T-helper 22 cell (primary cell): ENCODE results near the gene TNFRSF13B.

Experiments
- DNase-seq: peaks from one replicate; pipeline ENCODE4 v3.0.0-alpha.2; 2020; ENCODE audit warnings: low read depth

TNFRSF13B gene

DNA sequence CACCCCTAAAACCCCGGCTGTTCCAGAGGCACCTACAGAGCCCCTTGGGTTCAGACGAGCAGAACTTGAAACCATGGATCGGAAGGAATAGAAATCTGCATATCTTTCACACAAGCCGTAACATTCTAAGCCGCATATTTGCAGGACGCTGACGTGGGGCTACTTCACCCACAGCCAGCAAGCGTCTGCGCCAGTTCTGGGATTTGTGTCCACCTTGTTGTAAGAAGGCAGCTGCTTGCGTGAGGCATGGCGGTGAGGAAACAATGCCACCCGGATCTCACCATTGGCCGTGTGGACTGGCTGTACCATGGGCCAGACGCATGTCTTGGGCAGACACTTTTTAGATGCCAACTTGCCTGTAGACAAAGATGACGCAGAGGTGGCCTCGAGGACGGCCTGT lies 34.5 kb downstream of the TNFRSF13B start:
- no peak for DNase-seq

DNA sequence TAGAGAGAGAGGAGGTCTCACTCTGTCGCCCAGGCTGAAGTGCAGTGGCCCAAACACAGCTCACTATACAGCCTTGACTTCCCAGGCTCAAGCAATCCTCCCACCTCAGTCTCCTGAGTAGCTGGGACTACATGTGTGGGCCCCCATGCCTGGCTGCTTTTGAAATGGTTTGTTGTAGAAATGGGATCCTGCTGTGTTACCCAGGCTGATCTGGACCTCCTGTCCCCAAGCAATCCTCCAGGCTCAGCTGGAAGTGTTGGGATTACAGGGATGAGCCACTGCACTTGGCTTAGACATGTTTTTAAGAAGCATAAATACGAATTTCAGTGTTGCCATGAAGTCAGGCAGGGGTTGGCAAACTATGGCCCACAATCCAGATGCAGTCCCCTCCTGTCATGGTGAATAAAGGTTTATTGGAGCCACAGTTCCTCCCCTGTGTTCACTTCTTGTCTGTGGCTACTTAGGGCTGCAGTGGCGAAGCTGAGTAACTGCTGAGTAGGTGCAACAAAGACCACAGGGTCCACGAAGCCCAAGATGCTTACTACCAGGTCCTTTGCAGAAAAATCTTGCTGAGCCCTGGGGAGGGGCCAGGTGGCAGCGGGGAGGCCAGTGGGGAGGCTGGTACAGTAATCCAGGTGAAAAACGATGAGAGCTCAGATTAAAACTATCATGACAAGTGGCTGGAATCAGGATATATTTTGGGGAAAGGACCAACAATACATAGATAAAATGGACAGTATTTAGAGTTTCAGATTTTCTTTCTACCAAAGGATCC lies 35.2 kb downstream of the TNFRSF13B start:
- no peak for DNase-seq

DNA sequence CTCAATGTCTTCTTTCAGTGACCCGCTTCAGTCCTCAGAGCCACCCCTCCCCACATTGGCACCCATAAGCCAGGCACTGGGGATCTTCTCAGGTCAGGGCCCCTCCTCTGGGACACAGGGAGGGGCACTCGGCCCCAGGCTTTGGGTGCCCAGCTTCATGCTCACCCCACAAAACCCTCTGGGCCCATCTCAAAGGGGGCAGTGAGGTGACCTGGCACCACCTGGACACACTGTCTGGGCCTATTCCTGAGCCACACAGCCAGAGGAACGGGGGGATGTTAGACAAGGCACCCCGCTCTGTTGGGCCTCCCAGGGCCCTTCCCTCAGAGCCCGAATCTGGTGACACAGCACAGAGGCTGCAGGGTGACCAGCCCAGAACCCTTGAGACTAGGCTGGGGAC lies 36.1 kb downstream of the TNFRSF13B start:
- DNase-seq = no peak

DNA sequence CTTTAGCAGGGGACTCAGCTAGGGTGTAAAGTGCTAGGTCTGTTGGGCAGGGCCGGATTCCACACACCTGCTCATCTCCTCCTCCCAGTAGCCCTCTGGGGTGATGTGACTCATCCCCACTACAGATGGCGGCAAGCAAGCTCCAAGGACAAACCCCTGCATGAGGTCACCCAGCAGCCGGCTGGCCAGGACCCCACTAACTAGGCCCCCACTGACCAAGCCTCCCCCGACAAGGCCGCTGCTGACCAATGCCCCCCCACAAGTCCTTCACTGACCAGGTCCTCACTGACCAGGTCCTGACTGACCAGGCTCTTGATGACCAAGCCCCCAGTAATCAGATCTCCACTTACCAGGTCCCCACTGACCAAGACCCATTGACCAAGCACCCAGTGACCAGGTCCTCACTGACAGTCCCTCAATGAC lies 36.7 kb downstream of the TNFRSF13B start:
- no peak for DNase-seq

DNA sequence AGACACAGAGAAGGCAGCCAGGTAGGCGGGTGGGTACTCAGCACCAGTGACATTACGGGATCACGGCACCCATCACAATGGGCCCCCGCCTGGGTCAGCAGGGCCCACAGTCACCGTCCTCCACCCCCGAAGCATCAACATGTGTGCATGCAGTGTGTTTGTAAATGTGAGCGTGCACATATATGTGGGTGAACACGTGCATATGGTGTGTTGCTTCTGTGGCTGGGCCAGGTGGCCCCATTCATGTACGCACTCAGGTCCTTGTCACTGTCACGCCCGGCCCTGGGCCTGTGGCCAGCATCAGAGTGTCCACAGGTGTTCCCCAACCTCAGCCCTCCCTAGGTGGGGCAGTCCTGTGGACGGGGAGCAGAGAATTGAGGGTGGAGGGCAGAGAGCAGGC lies 37.1 kb downstream of the TNFRSF13B start:
- DNase-seq = no peak

DNA sequence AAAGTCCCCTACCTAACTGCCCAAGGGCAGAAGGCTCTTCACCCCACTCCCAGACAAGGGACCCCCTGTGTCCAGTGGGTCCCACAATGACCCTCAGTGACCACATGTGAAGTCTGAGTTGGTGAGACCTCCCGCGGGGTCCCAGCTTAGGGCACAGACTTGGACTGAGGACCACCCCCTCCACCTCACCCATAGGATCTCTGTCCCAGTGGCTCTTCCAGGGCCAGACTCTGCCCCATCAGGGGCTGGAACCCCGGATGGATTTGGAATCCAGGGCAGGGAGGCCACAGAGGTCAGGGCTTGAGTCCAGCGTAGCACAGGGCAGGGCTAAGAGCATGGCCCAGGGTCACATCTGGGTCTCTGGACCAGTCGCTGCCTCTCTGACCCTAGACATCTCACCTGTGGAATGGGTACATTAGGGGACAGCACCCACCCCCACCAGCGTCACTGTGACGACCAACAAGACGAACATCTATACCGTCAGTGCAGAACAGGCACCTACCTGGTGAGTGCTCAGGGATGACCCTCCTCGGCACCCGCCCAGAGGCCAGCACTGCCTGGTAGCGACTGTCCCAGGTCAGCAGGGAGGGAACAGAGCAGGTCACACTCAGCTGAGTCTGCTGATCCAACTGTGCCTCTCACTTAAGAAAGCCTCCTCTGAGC lies 37.7 kb downstream of the TNFRSF13B start:
- DNase-seq = no peak

DNA sequence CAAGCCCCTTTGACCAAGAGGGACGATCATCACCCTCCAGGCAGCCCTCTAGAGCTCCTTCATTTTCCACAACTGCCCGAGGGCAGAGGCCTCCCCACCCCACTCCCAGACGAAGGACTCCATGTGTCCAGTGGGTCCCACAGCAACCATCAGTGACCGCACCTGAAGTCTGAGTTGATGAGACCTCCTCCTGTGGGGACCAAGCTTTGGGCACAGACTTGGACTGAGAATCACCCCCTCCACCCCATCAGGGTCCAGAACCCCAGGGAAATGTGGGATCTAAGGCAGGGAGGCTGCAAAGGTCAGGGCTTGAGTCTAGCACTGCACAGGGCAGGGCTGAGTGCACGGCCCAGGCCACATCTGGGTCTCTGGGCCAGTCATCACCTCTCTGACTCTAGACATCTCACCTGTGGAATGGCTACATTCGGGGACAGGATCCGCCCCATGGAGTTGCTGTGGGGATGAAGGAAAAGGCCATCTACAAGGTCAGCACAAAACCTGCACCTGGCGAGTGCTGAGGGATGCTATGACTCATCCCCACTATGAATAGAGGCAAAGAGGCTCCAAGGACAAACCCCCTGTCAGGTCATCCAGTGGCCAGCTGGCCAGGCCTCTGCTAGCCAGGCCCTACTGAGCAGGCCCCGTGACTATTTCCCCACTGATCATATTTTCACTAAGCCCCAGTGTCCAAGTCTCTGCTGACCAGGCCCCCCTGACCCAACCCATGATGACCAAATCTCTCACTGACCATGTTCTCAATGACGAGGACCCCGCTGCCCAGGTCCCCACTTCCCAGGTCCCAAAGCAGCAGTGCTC lies 38.4 kb downstream of the TNFRSF13B start:
- DNase-seq = no peak

DNA sequence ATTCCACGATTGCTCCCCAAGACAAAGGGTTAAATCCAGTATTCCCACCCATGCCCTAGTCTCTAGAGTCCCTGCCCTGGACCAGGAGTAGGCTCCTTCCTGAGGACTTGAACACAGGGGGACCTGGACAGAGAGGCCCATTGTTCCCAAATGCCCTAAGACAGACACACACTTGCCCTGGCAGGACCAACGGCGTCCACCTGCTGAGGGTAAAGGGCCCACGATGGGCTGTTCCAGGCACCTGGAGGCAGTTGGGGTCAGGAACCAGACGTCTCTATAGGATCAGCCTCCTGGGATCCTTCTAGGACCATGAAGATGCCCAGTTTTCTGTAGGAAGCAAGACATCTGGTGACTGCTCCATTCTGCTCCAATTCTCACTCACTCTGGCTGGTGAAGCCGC lies 39.3 kb downstream of the TNFRSF13B start:
- no peak for DNase-seq

DNA sequence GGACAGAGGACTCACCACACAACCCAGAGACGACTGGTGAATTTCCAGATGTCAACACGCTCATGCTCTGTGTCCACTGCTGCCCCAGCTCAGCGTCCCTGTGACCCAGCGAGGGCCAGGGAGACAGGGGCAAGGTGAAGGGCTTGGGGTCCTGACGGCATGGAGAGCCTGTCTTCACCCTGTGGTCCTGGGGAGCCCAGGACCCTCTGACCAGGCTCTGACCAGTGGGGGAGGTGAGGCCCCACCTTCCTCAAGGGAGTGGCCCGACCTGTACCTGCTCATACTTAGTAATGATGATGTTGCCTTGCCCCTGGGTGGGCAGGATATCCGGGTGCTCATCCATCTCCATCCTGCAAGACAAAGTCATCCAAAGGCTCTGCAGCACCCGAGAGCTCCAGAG lies 39.8 kb downstream of the TNFRSF13B start:
- DNase-seq = no peak

DNA sequence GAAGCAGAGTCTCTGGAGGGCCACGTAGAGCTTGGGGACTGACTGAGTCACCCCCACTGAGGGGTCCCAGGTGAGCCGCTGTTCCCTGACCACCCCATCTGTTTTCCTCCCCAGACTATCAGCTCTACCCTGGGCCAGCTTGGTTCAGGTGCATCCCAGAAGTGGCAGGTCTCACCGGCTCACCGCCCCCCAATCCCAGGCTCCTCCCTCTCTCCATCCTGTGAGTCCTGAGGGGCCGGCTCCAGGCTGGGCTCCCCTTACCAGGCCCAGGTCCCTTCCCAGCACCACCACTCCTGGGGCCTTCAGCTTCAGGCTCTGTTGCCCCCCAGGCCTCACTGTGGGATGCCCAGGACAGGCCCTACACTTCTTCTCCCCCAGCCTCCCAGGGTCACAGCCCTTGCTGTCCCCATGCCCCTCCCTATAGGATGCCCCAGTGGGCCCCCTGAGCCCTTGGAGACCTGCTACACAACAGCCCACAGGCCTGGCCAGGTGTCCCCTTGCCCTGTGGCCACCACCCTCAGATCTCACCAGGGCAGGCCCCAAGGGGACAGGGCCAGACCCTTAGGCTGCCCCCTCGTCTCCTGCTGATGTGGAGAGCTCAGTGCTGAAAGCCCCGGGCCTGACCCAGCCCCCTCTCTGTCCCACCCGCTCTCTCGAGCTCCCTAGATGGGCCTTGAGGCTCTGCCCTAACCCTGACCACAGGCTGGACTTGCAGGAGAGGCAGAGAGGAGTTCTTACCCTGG lies 40.4 kb downstream of the TNFRSF13B start:
- no peak for DNase-seq

DNA sequence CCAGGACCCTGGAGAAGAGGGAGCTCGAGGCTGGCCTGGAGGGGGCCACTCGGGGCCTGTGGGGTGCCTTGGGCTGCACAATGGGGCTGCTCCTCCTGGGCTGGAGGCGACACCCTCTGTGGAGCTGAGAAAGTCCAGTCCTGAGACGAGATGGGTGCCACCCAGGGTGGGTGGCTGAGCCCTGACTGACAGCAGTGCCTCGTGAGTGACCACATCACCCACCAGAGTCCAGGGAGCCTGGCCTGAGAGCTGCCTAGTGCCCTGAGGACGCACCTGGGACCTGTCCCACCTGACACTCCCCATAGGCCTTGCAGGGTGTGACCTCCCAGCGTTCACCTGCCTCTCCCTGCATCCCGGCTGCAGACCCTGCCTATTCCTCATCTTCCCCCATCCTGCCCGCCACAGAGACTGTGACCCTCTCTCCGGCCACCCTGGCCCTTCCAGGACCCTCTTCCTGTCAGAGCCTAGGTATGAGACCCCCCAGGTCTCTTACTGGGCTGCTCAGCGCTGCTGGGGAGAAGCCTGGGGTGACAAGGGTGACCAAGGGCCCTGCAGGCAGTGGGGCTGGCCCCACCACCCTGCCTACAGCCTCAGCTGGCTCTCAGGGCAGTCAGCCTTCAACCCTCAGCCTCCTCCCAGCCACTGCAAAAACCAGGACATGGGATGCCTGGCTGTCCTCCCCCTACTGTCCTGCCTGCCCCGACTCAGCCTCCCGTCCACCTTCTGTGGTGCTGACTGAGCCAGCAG lies 41.2 kb downstream of the TNFRSF13B start:
- DNase-seq = no peak

DNA sequence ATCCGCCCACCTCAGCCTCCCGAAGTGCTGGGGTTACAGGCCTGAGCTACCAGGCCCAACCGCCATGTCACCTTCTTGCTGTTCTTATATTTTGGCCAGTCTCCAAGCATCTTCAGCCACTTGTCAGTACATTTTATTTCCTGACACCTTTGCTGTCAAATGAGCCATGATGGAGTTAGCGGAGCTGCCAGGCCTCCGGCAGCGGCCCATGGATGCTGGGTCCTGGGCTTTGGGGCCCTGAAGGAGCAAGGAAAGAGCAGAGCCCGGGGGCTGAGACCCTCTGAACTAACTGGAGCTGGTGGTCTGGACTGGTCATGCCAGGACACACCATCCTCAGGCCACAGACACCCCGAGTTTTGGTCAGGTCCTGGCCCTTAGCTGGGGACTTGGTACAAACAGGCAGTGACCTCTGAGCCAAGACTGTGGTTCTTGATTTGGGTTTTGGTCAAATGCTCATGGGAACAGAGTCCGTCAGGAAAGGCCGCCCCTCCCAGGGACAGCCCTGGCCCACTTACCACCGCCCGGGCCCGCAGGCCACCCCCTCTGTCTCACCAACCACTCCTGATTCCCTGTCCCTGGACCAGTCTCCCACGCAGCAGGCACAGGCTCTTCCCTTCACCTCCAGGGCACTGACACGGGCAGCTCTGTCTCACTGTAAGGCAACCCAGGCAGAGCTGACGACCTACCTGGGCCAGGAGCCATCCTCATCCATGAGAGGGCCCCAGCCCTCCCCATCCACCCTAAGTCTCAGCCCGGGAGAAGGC lies 42.0 kb downstream of the TNFRSF13B start:
- no peak for DNase-seq

DNA sequence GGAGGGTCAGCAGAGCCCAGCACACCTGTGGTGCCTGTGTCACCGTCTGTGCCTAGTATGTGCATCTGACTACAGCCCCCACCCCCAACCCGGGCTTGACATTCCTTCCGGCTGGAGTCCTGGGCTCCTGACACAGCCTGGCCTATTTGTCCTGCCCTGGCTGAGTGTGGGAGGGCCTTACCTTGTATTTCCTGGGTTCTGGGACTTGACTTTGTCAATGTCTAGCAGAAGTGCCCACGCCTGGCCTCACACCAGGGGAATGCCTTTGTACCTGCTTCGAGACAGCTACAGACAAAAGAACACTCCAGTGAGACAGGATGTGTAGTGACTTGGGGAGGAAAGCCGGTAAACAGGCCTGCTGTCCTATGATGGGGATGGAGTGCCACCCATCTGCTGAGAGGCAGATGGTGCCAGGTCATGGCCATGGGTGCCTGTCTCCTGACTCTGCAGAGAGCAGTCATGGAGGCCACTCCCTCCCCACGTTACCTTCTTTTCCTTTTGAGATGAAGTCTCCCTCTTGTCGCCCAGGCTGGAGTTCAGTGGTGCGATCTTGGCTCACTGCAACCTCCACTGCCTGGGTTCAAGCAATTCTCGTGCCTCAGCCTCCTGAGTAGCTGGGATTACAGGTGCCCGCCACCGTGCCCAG lies 42.8 kb downstream of the TNFRSF13B start:
- no peak for DNase-seq

DNA sequence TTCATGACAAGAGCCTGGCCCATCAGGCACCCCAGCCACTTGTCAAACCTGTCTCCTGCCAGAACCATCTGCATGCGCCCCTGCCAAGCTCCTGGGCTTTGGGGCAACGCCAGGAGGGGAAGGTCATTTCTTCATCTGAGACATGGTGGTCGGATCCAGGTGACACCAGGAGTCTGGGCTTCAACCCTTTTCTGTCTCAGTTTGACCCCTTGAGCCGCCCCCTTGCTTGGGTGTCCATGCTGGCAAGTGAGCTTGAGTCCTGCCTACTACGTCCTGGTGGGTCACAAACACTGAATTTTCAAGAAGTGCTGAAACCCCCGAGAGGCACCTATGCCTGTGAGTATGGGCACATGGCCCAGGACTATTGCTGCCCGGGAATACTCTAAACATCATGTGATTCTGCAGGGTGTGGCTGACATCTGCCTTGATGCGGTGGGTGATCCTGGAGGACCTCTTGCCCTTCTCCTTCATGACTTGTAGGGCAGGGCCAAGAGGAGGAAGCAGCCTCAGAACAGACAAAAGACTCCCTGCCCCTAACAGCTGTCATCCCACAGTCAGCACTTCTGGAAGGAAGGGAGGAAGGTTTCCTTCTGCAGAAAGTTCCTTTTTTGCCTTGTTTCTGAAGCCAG lies 43.4 kb downstream of the TNFRSF13B start:
- no peak for DNase-seq

DNA sequence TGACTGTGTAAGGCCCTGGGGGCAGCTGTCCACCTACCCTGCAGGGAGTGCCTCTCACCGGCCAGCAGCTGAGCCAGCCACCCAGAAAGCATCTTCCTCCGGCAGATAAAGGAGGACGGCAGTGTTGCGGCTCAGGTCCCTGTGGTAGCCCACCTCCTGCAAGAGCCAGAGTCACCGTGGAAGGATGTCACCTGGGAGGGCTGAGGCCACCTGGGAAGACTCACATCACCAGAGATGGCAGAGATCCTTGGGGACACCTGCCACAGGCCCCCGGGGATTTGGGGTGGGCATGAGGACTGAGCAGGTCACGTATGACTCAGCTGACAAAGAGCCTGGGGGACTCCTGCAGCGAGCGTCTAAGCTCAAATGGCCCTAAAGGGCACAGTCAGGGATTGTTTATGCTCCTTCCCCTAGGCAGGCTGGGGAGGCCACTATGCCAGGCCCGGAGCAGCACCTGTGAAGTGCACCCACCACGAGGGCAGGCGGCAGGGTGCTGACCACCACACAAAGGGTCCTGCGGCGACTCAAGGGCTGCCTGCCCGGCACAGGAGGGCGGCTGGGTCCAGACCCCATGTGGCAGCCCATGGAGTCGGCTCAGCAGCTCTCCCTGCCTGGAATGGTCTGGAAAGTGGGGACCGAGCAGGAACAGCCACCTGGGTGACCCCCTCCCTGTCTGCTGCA lies 44.1 kb downstream of the TNFRSF13B start:
- no peak for DNase-seq

DNA sequence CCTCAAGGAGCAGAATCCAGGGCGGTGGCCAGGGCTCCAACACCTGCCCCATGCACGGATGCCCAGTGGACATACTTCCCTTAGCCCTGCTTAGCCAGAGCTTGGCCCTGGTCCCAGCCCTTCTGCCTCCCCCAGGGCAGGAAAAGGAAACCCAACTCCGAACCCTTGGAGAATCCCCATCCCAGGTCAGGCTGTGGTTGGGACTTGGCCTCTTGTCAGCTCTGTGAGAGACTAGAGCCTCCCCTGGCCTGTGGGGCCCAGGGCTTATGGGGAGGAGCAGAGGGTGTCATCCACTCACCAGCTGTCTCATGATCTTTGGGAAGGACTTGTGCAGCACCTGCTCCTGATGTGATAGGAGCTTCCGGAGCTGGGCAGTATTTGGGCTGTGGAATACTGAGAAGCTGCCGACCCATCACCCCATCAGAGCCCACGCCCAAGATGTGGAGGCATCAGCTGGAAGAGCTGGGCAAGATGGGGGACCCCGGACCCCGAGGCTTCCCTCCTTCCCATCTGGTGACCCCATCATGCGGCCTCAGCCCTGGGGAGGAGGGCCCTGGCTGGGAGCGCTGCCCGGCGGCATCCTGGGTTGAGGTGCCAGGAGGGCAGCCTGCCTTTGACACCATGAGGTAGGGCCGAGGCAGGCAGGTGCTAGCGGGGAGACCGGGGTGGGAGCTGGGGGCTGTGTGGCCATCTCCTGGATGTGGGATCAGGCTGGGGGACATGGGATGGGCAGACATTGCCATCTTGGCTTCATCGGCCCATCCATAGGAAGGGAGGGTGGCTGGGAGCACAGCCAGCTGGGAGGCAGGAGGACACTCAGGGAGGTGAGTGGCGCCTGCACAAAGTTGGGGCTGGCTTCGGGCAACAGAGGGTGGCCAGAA lies 45.1 kb downstream of the TNFRSF13B start:
- no peak for DNase-seq

DNA sequence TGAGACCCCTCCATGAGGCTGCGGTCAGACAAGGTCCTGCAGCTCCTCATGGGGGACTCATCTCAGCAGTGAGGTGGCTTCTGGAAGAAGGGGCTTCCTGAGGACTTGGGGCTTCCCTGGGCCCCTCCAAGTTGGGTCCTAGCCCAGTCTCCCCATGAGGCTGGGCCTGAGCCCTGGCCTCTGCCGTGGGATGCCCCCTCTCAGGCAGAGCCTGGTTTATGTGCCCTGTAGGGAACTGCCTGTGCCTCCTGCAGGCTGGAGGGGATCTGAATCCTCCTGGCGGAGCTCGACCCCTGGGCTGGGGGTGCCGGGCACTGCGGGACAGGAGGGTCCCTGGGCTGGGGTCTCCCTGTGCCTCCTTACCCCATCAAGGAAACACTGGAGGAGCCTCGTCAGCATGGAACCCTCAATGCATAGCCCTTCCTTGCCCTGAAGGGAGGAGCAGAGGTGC lies 45.8 kb downstream of the TNFRSF13B start:
- no peak for DNase-seq

DNA sequence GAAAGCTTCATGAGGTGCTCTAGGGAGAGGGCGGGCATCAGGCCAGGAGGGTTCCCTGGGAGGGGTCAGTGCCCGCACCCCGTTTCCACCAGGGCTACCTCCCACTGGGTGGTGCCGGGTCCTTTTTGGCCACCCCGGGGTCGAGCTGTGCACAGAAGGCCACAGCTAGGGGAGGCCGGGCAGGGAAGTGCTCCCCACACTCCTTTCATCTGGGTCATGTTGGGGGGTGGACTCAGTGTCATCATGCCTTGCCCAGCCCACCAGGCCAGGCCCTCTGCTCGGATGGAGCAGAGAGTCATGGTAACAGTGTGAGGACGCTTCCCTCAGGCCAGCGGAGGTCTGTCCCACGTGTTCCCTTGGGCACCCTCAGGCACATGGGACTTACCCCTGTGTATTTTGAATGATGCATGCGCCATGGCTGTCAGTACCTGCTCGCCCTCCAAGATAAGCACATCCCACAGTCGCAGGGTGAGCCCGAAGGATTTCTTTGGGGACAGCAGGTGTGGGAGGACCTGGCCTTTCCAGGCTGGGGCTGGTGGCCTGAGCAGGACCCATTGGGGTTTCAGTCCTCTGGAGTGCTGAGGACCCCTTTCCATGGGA lies 46.4 kb downstream of the TNFRSF13B start:
- DNase-seq = no peak
